Activated naive CD4-positive, alpha-beta T cell treated with anti-CD3 and anti-CD28 coated beads for 36 hours (primary cell): Measurements from ENCODE around the gene PMVK. TPM values are rescaled to one million over a fixed set of nuclear protein-coding genes. Genes with fewer than 3 reads are reported as not detected.
A peak's percentile ranks its signal among the peaks of the same experiment; 100 is the strongest.

ENCODE experiments used
- CTCF ChIA-PET: fragments of 350-600 bp; sonication (Branson Sonifier 250); formaldehyde crosslinking; loops from one replicate; lab custom pipeline; 2021; ENCODE audit warnings: antibody characterized with exemption; lab: Charles Lee
- DNase-seq: peaks from one replicate; pipeline ENCODE4 v3.0.0-alpha.2; 2020
- H3K27ac Mint-ChIP-seq: one replicate; pipeline ENCODE4 v1.8.0; 2021; ENCODE audit warnings: mild to moderate bottlenecking, mixed read lengths
- H3K27me3 Mint-ChIP-seq: one replicate; pipeline ENCODE4 v1.8.0; 2021; ENCODE audit warnings: low read depth, mixed read lengths
- H3K36me3 Mint-ChIP-seq: one replicate; pipeline ENCODE4 v1.8.0; 2021; ENCODE audit warnings: low read depth, mixed read lengths
- H3K4me1 Mint-ChIP-seq: one replicate; pipeline ENCODE4 v1.8.0; 2021; ENCODE audit warnings: low read depth, mixed read lengths
- H3K4me3 Mint-ChIP-seq: one replicate; pipeline ENCODE4 v1.8.0; 2021; ENCODE audit warnings: mild to moderate bottlenecking, moderate library complexity, mixed read lengths
- H3K9me3 Mint-ChIP-seq: one replicate; pipeline ENCODE4 v1.8.0; 2021; ENCODE audit warnings: mixed read lengths
- intact Hi-C: fragments of 100-400 bp; cut with micrococcal nuclease; formaldehyde crosslinking; loops from one replicate; pipeline ENCODE4 v1.15.1; 2023
- total RNA-seq, 2 experiments: library from RNA; stranded (reverse); gene quantifications; one replicate each; pipeline ENCODE4 v1.2.3, GENCODE V29; 2021

The PMVK gene
- total RNA-seq, 2 experiments from 2014 or later, result 29.8 to 30.5 TPM

- H3K4me1 Mint-ChIP-seq, result peaks cover 76% of the 10 kb centered on the region
- peak overlapping the region; percentile 91 for H3K4me3 Mint-ChIP-seq
- CTCF ChIA-PET, result interaction anchor here (0.7 to 2.6 kb wide), 14 partner anchors 10 to 109 kb away, joined by 3 to 9 read pairs (median 4); partner anchors contain the start of genes ADAM15, FLAD1 and SHC1
- peak; percentile 95 for DNase-seq
- H3K27ac Mint-ChIP-seq, result peak overlapping the region; percentile 96
- H3K36me3 Mint-ChIP-seq, result peaks cover 11% of the 10 kb centered on the region
- no peaks in the 10 kb centered on the region for H3K27me3 Mint-ChIP-seq
- no peaks in the 10 kb centered on the region for H3K9me3 Mint-ChIP-seq
- intact Hi-C loops, result loop anchor here (1.0 kb wide), 7 partner anchors 19 to 289 kb away; partner anchors contain the start of genes ADAM15, CKS1B, FLAD1 and PMVK
These were observed 18.7 kb upstream of the PMVK start for GRCh38 chr1:154955039-154955717.

GRCh38 chr1:154954541-154954940 lies 18.0 kb upstream of the PMVK start:
- H3K27ac Mint-ChIP-seq, result peak overlapping the region; percentile 96
- H3K36me3 Mint-ChIP-seq, result peaks cover 11% of the 10 kb centered on the region
- peaks cover 73% of the 10 kb centered on the region for H3K4me1 Mint-ChIP-seq
- CTCF ChIA-PET, result interaction anchor here (1.0 to 2.6 kb wide), 4 partner anchors 16 to 107 kb away, joined by 3 to 9 read pairs (median 4); partner anchors contain the start of genes ADAM15, FLAD1 and SHC1
- no peaks in the 10 kb centered on the region for H3K27me3 Mint-ChIP-seq
- no peaks in the 10 kb centered on the region for H3K9me3 Mint-ChIP-seq
- no peak for DNase-seq
- peak overlapping the region; percentile 91 for H3K4me3 Mint-ChIP-seq
- intact Hi-C loops, result no loop called here

- Mint-ChIP-seq H3K4me3 (peak overlapping the region; percentile 91), H3K36me3 (peaks cover 13% of the 10 kb centered on the region), H3K4me1 (peaks cover 79% of the 10 kb centered on the region)
These were observed 17.1 kb upstream of the PMVK start for GRCh38 chr1:154953611-154954038.

GRCh38 chr1:154952664-154953063 lies 16.1 kb upstream of the PMVK start:
- DNase-seq, result no peak
- Mint-ChIP-seq H3K4me3 (peak overlapping the region; percentile 78), H3K27me3 (no peaks in the 10 kb centered on the region), H3K9me3 (no peaks in the 10 kb centered on the region), H3K27ac (peak overlapping the region; percentile 96), H3K36me3 (peaks cover 12% of the 10 kb centered on the region), H3K4me1 (peaks cover 77% of the 10 kb centered on the region)
- CTCF ChIA-PET, result interaction anchor here (1.5 to 1.9 kb wide), 3 partner anchors 9 to 16 kb away, joined by 4 to 5 read pairs (median 4); partner anchors contain the start of genes PMVK and PYGO2
- intact Hi-C loops, result loop anchor here (1.0 kb wide), 1 partner anchor 9 kb away; the partner anchor contains the start of gene PYGO2

More at GRCh38 chr1:154953611-154954038, 17.1 kb upstream of the PMVK start:
- no peaks in the 10 kb centered on the region for H3K27me3 Mint-ChIP-seq
- intact Hi-C loops, result no loop called here
- H3K9me3 Mint-ChIP-seq, result no peaks in the 10 kb centered on the region
- DNase-seq, result no peak
- CTCF ChIA-PET, result interaction anchor here (1.9 kb wide), 1 partner anchor 8 kb away, joined by 4 read pairs; the partner anchor contains the start of gene PYGO2
- H3K27ac Mint-ChIP-seq, result peak overlapping the region; percentile 96

- Mint-ChIP-seq H3K27me3 (no peaks in the 10 kb centered on the region), H3K4me3 (peak overlapping the region; percentile 78), H3K4me1 (peaks cover 72% of the 10 kb centered on the region), H3K36me3 (peaks cover 12% of the 10 kb centered on the region), H3K9me3 (no peaks in the 10 kb centered on the region), H3K27ac (peak overlapping the region; percentile 96)
- CTCF ChIA-PET, result interaction anchor here (0.5 to 1.9 kb wide), 6 partner anchors 10 to 228 kb away, joined by 3 to 5 read pairs (median 4); partner anchors contain the start of genes PMVK and PYGO2
- intact Hi-C loops, result loop anchor here (1.0 kb wide), 1 partner anchor 9 kb away; the partner anchor contains the start of gene PYGO2
- peak; percentile 96 for DNase-seq
These were observed 15.6 kb upstream of the PMVK start for GRCh38 chr1:154951901-154952657.

- H3K9me3 Mint-ChIP-seq, result no peaks in the 10 kb centered on the region
- CTCF ChIA-PET, result interaction anchor here (1.0 to 1.6 kb wide), 3 partner anchors 31 to 96 kb away, joined by 4 to 5 read pairs (median 4); no protein-coding TSS in a partner anchor
- H3K27ac Mint-ChIP-seq, result peak overlapping the region; percentile 77
These were observed 11.6 kb upstream of the PMVK start for GRCh38 chr1:154948079-154948478.

GRCh38 chr1:154945962-154946850 lies 9.7 kb upstream of the PMVK start:
- CTCF ChIA-PET, result interaction anchor here (0.6 to 2.9 kb wide), 4 partner anchors 15 to 277 kb away, joined by 3 to 6 read pairs (median 4); no protein-coding TSS in a partner anchor
- Mint-ChIP-seq H3K4me3 (no peak overlapping the region), H3K27ac (peak overlapping the region; percentile 41), H3K9me3 (no peaks in the 10 kb centered on the region), H3K4me1 (peaks cover 49% of the 10 kb centered on the region), H3K27me3 (no peaks in the 10 kb centered on the region), H3K36me3 (peaks cover 12% of the 10 kb centered on the region)
- no peak for DNase-seq
- intact Hi-C loops, result no loop called here

More at GRCh38 chr1:154948079-154948478, 11.6 kb upstream of the PMVK start:
- Mint-ChIP-seq H3K27me3 (no peaks in the 10 kb centered on the region), H3K4me1 (peaks cover 48% of the 10 kb centered on the region), H3K36me3 (peaks cover 12% of the 10 kb centered on the region), H3K4me3 (no peak overlapping the region)
- DNase-seq, result no peak
- intact Hi-C loops, result no loop called here

- Mint-ChIP-seq H3K4me3 (no peak overlapping the region), H3K36me3 (peaks cover 6% of the 10 kb centered on the region), H3K27me3 (no peaks in the 10 kb centered on the region), H3K27ac (peak overlapping the region; percentile 30), H3K4me1 (peaks cover 49% of the 10 kb centered on the region), H3K9me3 (no peaks in the 10 kb centered on the region)
- intact Hi-C loops, result no loop called here
- CTCF ChIA-PET, result interaction anchor here (0.6 to 2.9 kb wide), 5 partner anchors 9 to 276 kb away, joined by 3 to 6 read pairs (median 4); partner anchors contain the start of gene PMVK
- DNase-seq, result no peak
These were observed 8.8 kb upstream of the PMVK start for GRCh38 chr1:154945160-154945961.

- no peaks in the 10 kb centered on the region for H3K27me3 Mint-ChIP-seq
- H3K4me1 Mint-ChIP-seq, result peaks cover 53% of the 10 kb centered on the region
- H3K36me3 Mint-ChIP-seq, result peaks cover 5% of the 10 kb centered on the region
- H3K27ac Mint-ChIP-seq, result peak overlapping the region; percentile 92
- no peak overlapping the region for H3K4me3 Mint-ChIP-seq
- H3K9me3 Mint-ChIP-seq, result no peaks in the 10 kb centered on the region
- no peak for DNase-seq
- CTCF ChIA-PET, result interaction anchor here (0.7 to 2.9 kb wide), 18 partner anchors 9 to 382 kb away, joined by 3 to 7 read pairs (median 4); partner anchors contain the start of gene PMVK
- intact Hi-C loops, result no loop called here
These were observed 8.1 kb upstream of the PMVK start for GRCh38 chr1:154944401-154945159.
